SK-N-SH (cell line): Measurements from ENCODE around the gene HOXD10. TPM values are rescaled to one million over a fixed set of nuclear protein-coding genes. Genes with fewer than 3 reads are reported as not detected.

Experiments used
- CTCF ChIA-PET: fragments of 300-600, 350-600 bp; formaldehyde crosslinking; extraction: SDS; loops from one replicate; lab custom pipeline; 2021; lab: Yijun Ruan, JAX
- POLR2A ChIA-PET: fragments of 350-600 bp; sonication (Branson Sonifier 250); formaldehyde crosslinking; extraction: SDS; loops from one replicate; lab custom pipeline; 2020; ENCODE audit warnings: antibody characterized with exemption, inconsistent platforms; lab: Yijun Ruan, JAX
- DNase-seq: peaks from one replicate; pipeline ENCODE4 v3.0.0; 2012
- H2AFZ ChIP-seq: fragments of 200-600 bp; sonication (generic); 2 replicates; pipeline ENCODE4 v1.8.1; 2016; ENCODE audit warnings: antibody characterized with exemption, mild to moderate bottlenecking, low read depth
- H3F3A ChIP-seq: fragments of 200-600 bp; sonication (generic); replicated peaks from 2 replicates; pipeline ENCODE3; 2016; ENCODE audit warnings: antibody characterized with exemption, mild to moderate bottlenecking; ENCODE audit not compliant: insufficient read depth
- H3K27ac ChIP-seq, 2 experiments: fragments of 200-500 bp in 1 of 2; fragments of 200-600 bp in 1 of 2; sonication (Bioruptor generic) in 1 of 2; sonication (generic), shearing (Covaris generic) in 1 of 2; 2 replicates each; pipeline versions ENCODE4 v1.5.1 to v1.6.1; 2014 to 2016; ENCODE audit warnings: low read depth in 2 of 2, inconsistent platforms in 1 of 2, low read length in 1 of 2, mild to moderate bottlenecking in 1 of 2, mixed read lengths in 1 of 2
- H3K27me3 ChIP-seq: fragments of 200-600 bp; sonication (generic), shearing (Covaris generic); 2 replicates; pipeline ENCODE4 v1.6.1; 2016; ENCODE audit warnings: mixed run types; ENCODE audit not compliant: insufficient read depth
- H3K36me3 ChIP-seq, 2 experiments: fragments of 200-500 bp in 1 of 2; fragments of 200-600 bp in 1 of 2; sonication (Bioruptor generic) in 1 of 2; sonication (generic) in 1 of 2; replicated peaks in 1 of 2; 2 replicates each; pipeline versions ENCODE3 to v1.5.1; 2014 to 2016; ENCODE audit warnings: low read length in 1 of 2, mild to moderate bottlenecking in 1 of 2; ENCODE audit not compliant: insufficient read depth in 2 of 2, control insufficient read depth in 1 of 2
- H3K4me1 ChIP-seq, 2 experiments: fragments of 200-500 bp in 1 of 2; fragments of 200-600 bp in 1 of 2; sonication (Bioruptor generic) in 1 of 2; sonication (generic), shearing (Covaris generic) in 1 of 2; 2 replicates each; pipeline versions ENCODE4 v1.5.1 to v1.6.1; 2014 to 2016; ENCODE audit warnings: low read depth in 1 of 2, low read length in 1 of 2, mixed run types in 1 of 2; ENCODE audit not compliant: insufficient read depth in 2 of 2, control insufficient read depth in 1 of 2
- H3K4me2 ChIP-seq: fragments of 200-600 bp; sonication (generic), shearing (Covaris generic); 2 replicates; pipeline ENCODE4 v1.6.1; 2017; ENCODE audit warnings: mixed run types
- H3K4me3 ChIP-seq, 2 experiments: fragments of 200-500 bp in 1 of 2; fragments of 200-600 bp in 1 of 2; sonication (Bioruptor generic) in 1 of 2; sonication (generic), shearing (Covaris generic) in 1 of 2; 2 replicates each; pipeline versions ENCODE4 v1.5.1 to v1.8.1; 2014 to 2016; ENCODE audit warnings: low read depth in 2 of 2, inconsistent platforms in 1 of 2, low read length in 1 of 2, mild to moderate bottlenecking in 1 of 2, mixed read lengths in 1 of 2, moderate library complexity in 1 of 2
- H3K79me2 ChIP-seq: fragments of 200-600 bp; sonication (generic); 2 replicates; pipeline ENCODE4 v1.8.1; 2017; ENCODE audit warnings: mild to moderate bottlenecking; ENCODE audit not compliant: insufficient read depth
- H3K9ac ChIP-seq: fragments of 200-600 bp; sonication (generic); 2 replicates; pipeline ENCODE4 v1.6.1; 2017; ENCODE audit warnings: mixed run types
- H3K9me2 ChIP-seq: fragments of 200-600 bp; sonication (generic); 2 replicates; pipeline ENCODE4 v1.6.1; 2017; ENCODE audit warnings: mixed run types
- H3K9me3 ChIP-seq: fragments of 200-600 bp; sonication (generic); 2 replicates; pipeline ENCODE4 v1.6.1; 2017; ENCODE audit warnings: mixed run types, mild to moderate bottlenecking, moderate library complexity
- H4K20me1 ChIP-seq: fragments of 200-600 bp; sonication (generic); 2 replicates; pipeline ENCODE4 v1.6.1; 2017; ENCODE audit warnings: mild to moderate bottlenecking, mixed run types; ENCODE audit not compliant: insufficient read depth
- ELF1 ChIP-seq: IDR thresholded peaks from 2 replicates; pipeline ENCODE4 v1.4.0; 2012
- EZH2phosphoT487 ChIP-seq: fragments of 200-600 bp; sonication (generic); IDR thresholded peaks from 2 replicates; pipeline ENCODE4 v1.6.1; 2017; ENCODE audit warnings: low read depth, mixed run types, mild to moderate bottlenecking, antibody characterized with exemption, moderate library complexity, borderline replicate concordance
- FOSL2 ChIP-seq: IDR thresholded peaks from 2 replicates; pipeline ENCODE4 v1.4.0; 2012; ENCODE audit warnings: low read depth, mild to moderate bottlenecking, moderate library complexity, borderline replicate concordance
- FOXJ3 ChIP-seq: sonication (generic); formaldehyde crosslinking; IDR thresholded peaks from 2 replicates; pipeline ENCODE4 v1.5.1; 2020; ENCODE audit warnings: mild to moderate bottlenecking, missing genetic modification reagents
- FOXM1 ChIP-seq: IDR thresholded peaks from 2 replicates; pipeline ENCODE4 v1.4.0; 2012; ENCODE audit warnings: low read depth, mild to moderate bottlenecking
- GABPA ChIP-seq: IDR thresholded peaks from 2 replicates; pipeline ENCODE4 v1.4.0; 2012; ENCODE audit warnings: low read depth, mild to moderate bottlenecking
- IRF3 ChIP-seq: fragments of 150-350 bp; IDR thresholded peaks from 2 replicates; pipeline ENCODE4 v1.6.1; 2016; ENCODE audit warnings: mild to moderate bottlenecking, low read depth, low read length
- JUND ChIP-seq: IDR thresholded peaks from 2 replicates; pipeline ENCODE4 v1.4.0; 2012
- MXI1 ChIP-seq: IDR thresholded peaks from 2 replicates; pipeline ENCODE4 v1.6.1; 2012; ENCODE audit warnings: mild to moderate bottlenecking, low read depth, low read length, improper control_type of control experiment
- NFIC ChIP-seq: IDR thresholded peaks from 2 replicates; pipeline ENCODE4 v1.4.0; 2012; ENCODE audit warnings: borderline replicate concordance
- NRF1 ChIP-seq: IDR thresholded peaks from 2 replicates; pipeline ENCODE4 v1.6.1; 2012; ENCODE audit warnings: low read depth, mild to moderate bottlenecking, low read length
- POLR2AphosphoS5 ChIP-seq: IDR thresholded peaks from 2 replicates; pipeline ENCODE4 v1.6.1; 2012; ENCODE audit warnings: low read depth, low read length
- SMC3 ChIP-seq: IDR thresholded peaks from 2 replicates; pipeline ENCODE4 v1.6.1; 2012; ENCODE audit warnings: low read depth, low read length, improper control_type of control experiment
- TEAD4 ChIP-seq: IDR thresholded peaks from 2 replicates; pipeline ENCODE4 v1.4.0; 2012; ENCODE audit warnings: mild to moderate bottlenecking, borderline replicate concordance; ENCODE audit not compliant: insufficient read depth
- USF2 ChIP-seq: fragments of 150-350 bp; IDR thresholded peaks from 2 replicates; pipeline ENCODE4 v1.6.1; 2017; ENCODE audit warnings: antibody characterized with exemption, low read length, low read depth, borderline replicate concordance
- YY1 ChIP-seq: IDR thresholded peaks from 2 replicates; pipeline ENCODE4 v1.4.0; 2012; ENCODE audit warnings: low read depth, mild to moderate bottlenecking
- WGBS: methylation state at CpG from one replicate; pipeline ENCODE4 v1.1.6; 2017; ENCODE audit warnings: low lambda C conversion rate; 5-methylcytosine and 5-hydroxymethylcytosine counted together
- polyA plus RNA-seq, 3 experiments: library from polyadenylated mRNA; depleted of rRNA; stranded (reverse); fragments of >200 nt; gene quantifications; 2 replicates each; pipeline ENCODE4 v1.2.3, GENCODE V29; 2012

Gene HOXD10
- polyA plus RNA-seq, 1 of the 3 experiments (the other 2 are of a cell fraction), result 0.10 TPM

- WGBS, result 91% methylated on average over 25 of the region's 26 CpGs
- Histone ChIP-seq H3K9me2 (no peaks in the 10 kb centered on the region), H3K9ac (no peak overlapping the region), H3K9me3 (no peaks in the 10 kb centered on the region), H3K4me3 (no peak overlapping the region), H3K4me1 (peaks cover 0 to 8% of the 10 kb centered on the region in 2 experiments; a peak in 1 of 4 replicates), H3K79me2 (no peaks in the 10 kb centered on the region), H3K27ac (no peak overlapping the region), H3K36me3 (peaks cover 0 to 3% of the 10 kb centered on the region in 2 experiments), H4K20me1 (no peaks in the 10 kb centered on the region), H3F3A (no peaks in the 10 kb centered on the region), H3K4me2 (no peak overlapping the region), H3K27me3 (no peaks in the 10 kb centered on the region), H2AFZ (no peak overlapping the region)
- TF ChIP-seq POLR2AphosphoS5 (no peak), IRF3 (no peak), FOXJ3 (CRISPR knock-in tag) (no peak), USF2 (no peak), GABPA (no peak), SMC3 (no peak), ELF1 (no peak), TEAD4 (no peak)
- POLR2A ChIA-PET, result no interaction called here
- CTCF ChIA-PET, result interaction anchor here (1.2 to 1.7 kb wide), 2 partner anchors 50 to 389 kb away, joined by 3 to 4 read pairs; no protein-coding TSS in a partner anchor
- DNase-seq, result no peak
These were observed 48.9 kb downstream of the HOXD10 start for GRCh38 chr2:176165370-176166050.

GRCh38 chr2:176166272-176166671, 49.7 kb downstream of the HOXD10 start:
- Histone ChIP-seq H3F3A (no peaks in the 10 kb centered on the region), H3K4me3 (no peak overlapping the region), H3K4me2 (no peak overlapping the region), H3K79me2 (no peaks in the 10 kb centered on the region), H3K27ac (no peak overlapping the region), H3K36me3 (peaks cover 0 to 3% of the 10 kb centered on the region in 2 experiments), H3K9ac (no peak overlapping the region), H3K27me3 (no peaks in the 10 kb centered on the region), H2AFZ (no peak overlapping the region), H3K9me2 (no peaks in the 10 kb centered on the region), H3K4me1 (peaks cover 0 to 10% of the 10 kb centered on the region in 2 experiments; a peak in 1 of 4 replicates), H3K9me3 (no peaks in the 10 kb centered on the region), H4K20me1 (no peaks in the 10 kb centered on the region)
- CTCF ChIA-PET, result no interaction called here
- WGBS, result 67% methylated on average over 2 of the region's 2 CpGs
- POLR2A ChIA-PET, result no interaction called here
- DNase-seq, result no peak
- TF ChIP-seq YY1, result no peak
- no peak for TF ChIP-seq MXI1
- no peak for TF ChIP-seq NFIC
- no peak for TF ChIP-seq FOXM1
- no peak for TF ChIP-seq EZH2phosphoT487
- TF ChIP-seq IRF3, result no peak
- no peak for TF ChIP-seq JUND
- no peak for TF ChIP-seq FOSL2
- no peak for TF ChIP-seq FOXJ3 (CRISPR knock-in tag)
- no peak for TF ChIP-seq NRF1
- TF ChIP-seq SMC3, result no peak
- TF ChIP-seq ELF1, result no peak
- TF ChIP-seq GABPA, result no peak
